ENCODE results near the gene OGFRL1.

OGFRL1 gene

GRCh38 chr6:71300561-71301168, 12.1 kb downstream of the OGFRL1 start:
- H3K4me3 ChIP-seq (ENCODE audit: low read depth, low read length) = no peak overlapping the region
- CTCF ChIA-PET = no interaction called here
- no peak for TF ChIP-seq CTCF (IDR thresholded peaks at IDR 0.05; ENCODE audit: insufficient read depth, low read length, missing control alignments)
- POLR2A ChIA-PET = no interaction called here
- no peak for DNase-seq (ENCODE audit: low read depth, low spot score)

GRCh38 chr6:71301546-71301945, 12.9 kb downstream of the OGFRL1 start:
- no peak overlapping the region for H3K4me3 ChIP-seq (ENCODE audit: low read depth, low read length)
- ChIA-PET POLR2A (no interaction called here), CTCF (no interaction called here)
- DNase-seq (ENCODE audit: low read depth, low spot score) = no peak
- no peak for TF ChIP-seq CTCF (IDR thresholded peaks at IDR 0.05; ENCODE audit: insufficient read depth, low read length, missing control alignments)

- POLR2A ChIA-PET = interaction anchor here (1.0 kb wide), 1 partner anchor 21 kb away, joined by 3 read pairs; the partner anchor contains the start of gene OGFRL1
- DNase-seq (ENCODE audit: low read depth, low spot score) = no peak
Measured at GRCh38 chr6:71309656-71310055, 21.0 kb downstream of the OGFRL1 start.

GRCh38 chr6:71310261-71310660, 21.6 kb downstream of the OGFRL1 start:
- CTCF ChIA-PET = no interaction called here
- TF ChIP-seq CTCF (IDR thresholded peaks at IDR 0.05; ENCODE audit: insufficient read depth, low read length, missing control alignments) = no peak
- POLR2A ChIA-PET = interaction anchor here (1.0 kb wide), 1 partner anchor 22 kb away, joined by 3 read pairs; the partner anchor contains the start of gene OGFRL1
- no peak for DNase-seq (ENCODE audit: low read depth, low spot score)
- H3K4me3 ChIP-seq (ENCODE audit: low read depth, low read length) = no peak overlapping the region

More at GRCh38 chr6:71309656-71310055, 21.0 kb downstream of the OGFRL1 start:
- TF ChIP-seq CTCF (IDR thresholded peaks at IDR 0.05; ENCODE audit: insufficient read depth, low read length, missing control alignments) = no peak
- CTCF ChIA-PET = no interaction called here
- H3K4me3 ChIP-seq (ENCODE audit: low read depth, low read length) = no peak overlapping the region

GRCh38 chr6:71312089-71312488, 23.5 kb downstream of the OGFRL1 start:
- POLR2A ChIA-PET = no interaction called here
- H3K4me3 ChIP-seq (ENCODE audit: low read depth, low read length) = no peak overlapping the region
- TF ChIP-seq CTCF (IDR thresholded peaks at IDR 0.05; ENCODE audit: insufficient read depth, low read length, missing control alignments) = no peak
- CTCF ChIA-PET = no interaction called here
- DNase-seq (ENCODE audit: low read depth, low spot score) = no peak

GRCh38 chr6:71317441-71317840, 28.8 kb downstream of the OGFRL1 start:
- CTCF ChIA-PET = no interaction called here
- POLR2A ChIA-PET = no interaction called here
- TF ChIP-seq CTCF (IDR thresholded peaks at IDR 0.05; ENCODE audit: insufficient read depth, low read length, missing control alignments) = no peak
- H3K4me3 ChIP-seq (ENCODE audit: low read depth, low read length) = no peak overlapping the region
- DNase-seq (ENCODE audit: low read depth, low spot score) = no peak

Data from AG04449 (cell line).